Measurements from ENCODE around the gene SLC6A17.

SLC6A17 gene

DNA sequence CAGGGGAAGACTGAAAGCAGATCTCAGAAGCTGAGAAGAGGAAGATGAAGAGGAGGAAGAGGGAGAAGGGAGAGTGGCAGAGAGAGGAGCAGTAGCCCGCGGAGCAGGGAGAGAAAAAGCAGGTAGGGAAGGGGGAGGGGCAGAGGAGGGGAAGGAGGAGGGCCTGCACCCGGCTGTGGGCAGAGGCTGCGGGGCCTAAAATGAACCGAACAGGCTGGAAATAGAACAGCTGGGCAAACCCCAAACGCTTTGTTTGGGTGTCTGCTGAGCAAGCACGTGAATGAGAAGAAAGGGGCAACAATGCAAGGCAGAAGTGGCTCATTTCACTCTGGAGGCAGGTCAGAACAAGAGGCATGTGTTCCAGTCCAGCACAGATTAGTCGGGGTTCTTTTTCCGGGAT, 93.3 kb downstream of the SLC6A17 start:
- no peak for DNase-seq

DNA sequence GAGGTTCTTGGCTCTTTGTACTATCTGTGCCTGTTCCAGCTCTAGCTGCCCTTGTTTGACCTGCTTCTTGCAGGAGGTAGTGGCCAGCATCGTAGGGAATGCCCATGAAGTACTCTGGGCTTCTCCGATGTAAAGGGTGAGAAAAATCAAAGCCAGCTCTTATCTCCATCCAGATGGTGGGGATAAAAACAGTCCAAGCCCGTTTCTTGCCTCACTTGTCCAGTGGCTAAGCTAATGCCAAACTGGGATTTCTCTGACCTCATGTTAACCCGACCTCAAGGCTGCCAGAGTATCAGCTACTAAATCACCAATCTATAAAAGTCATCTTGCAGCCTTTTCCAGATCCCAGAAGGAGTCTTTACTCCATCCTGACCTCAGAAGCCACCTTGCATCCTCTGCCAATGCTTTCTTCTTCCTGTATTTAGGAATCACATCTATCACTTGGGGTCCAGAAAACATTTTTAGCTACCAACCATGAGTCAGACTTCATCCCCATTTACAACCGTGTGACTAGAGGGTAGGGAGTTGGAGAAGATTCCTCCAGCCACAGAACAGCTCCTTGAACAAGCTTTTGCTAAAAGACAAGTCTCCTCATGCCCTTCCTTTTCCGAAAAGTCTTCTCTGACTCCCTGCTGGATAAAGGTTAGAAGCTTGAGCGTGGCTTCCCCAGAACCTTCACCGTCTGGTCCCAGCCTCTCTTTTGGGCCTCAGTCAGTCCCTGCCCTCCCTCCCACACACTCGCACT, 95.8 kb downstream of the SLC6A17 start:
- no peak for DNase-seq

DNA sequence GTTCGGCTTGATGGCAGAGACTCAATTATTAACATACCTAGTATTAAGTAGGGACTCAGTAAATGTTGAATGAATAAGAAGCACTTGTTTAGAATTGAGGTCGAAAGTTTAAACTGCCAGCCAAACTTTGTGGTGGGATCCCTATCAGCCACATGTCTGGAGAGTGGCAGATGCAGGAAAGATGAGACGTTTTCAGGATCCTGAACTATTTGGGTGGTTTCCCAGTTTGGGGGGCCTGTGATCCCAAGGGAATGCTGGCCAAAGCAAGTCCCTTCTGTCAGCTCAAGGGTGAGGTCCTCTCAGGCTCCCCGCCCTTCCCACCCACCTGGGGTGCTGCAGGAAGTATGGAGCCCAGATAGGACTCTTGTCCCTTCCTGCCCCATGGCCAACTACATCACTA, 98.5 kb downstream of the SLC6A17 start:
- DNase-seq = no peak

DNA sequence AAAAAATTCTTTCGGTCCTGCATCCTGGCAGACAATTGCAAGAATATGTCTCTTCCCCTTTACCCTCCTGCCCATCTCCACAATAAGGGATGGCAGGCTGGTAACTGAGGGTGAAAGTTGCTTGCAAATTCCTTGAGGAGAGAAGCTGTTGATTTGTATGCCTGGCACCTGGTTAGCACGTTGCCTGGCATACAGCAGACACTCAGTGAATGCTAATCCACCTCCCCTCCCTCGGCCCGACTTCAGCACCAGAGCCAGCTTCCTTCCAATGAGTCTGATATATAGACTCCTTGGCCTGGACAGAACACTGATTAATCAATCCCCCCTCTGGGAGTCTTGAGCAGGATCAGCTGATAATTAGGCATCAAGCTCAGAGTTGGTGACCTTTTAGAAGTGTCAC, 99.0 kb downstream of the SLC6A17 start:
- no peak for DNase-seq

DNA sequence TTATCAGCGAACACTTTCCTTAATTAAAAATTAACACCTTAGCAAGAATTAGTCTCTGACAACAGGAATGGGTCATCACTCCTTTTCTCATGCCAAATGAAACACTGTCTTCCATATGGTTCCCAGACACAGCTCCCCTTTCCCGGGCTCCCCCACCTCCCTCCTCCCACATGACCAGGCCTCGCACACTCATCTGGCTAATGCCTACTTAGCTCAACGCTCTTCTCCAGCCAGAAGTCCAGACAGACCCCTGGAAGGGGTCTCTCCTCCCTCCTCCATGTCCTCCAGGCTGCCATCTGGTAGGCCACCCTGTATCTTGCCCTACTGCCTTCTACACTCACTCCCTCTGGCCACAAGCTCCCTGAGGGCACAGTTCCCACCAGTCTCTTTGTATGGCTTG, 99.7 kb downstream of the SLC6A17 start:
- DNase-seq = no peak

DNA sequence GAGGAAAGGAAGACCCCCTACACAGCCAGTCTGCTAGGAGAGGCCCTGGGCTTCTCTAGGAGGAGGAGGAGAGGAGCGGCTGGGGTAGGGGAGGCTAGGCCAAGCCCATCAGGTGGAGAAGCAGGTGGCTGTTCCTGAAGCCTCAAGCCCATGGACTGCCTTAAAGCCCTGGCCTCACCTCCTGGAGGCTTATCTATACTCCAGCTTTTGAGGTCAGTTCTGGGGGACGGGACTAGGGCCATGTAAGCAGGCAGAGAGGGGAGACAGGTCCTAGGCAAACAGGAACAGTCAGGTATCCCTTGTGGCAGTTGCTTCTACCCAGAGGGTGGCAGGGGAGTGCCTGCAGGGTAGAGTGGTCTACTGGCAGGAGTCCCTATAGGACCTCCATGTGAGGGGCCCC, 100.5 kb downstream of the SLC6A17 start:
- DNase-seq = no peak

All from NCI-H1048 (cell line).